Tibial nerve (tissue), 4 donors: ENCODE results near the gene RMND5B. TPM values are rescaled to one million over a fixed set of nuclear protein-coding genes. Genes with fewer than 3 reads are reported as not detected.

Experiments used
- DNase-seq, 2 donors: peaks; one replicate each; pipeline ENCODE4 v3.0.0-alpha.2; 2019; ENCODE audit warnings: low spot score in 2 of 2
- H3K27ac ChIP-seq, 4 donors: fragments of 200-600 bp; sonication (generic) in 3 of 4; one replicate each; pipeline ENCODE4 v1.5.1; 2017 to 2019; ENCODE audit warnings: mild to moderate bottlenecking in 1 of 4
- H3K27me3 ChIP-seq, 2 donors: fragments of 200-600 bp; sonication (generic) in 1 of 2; one replicate each; pipeline versions ENCODE4 v1.5.1 to v1.6.0; 2017 to 2019
- H3K36me3 ChIP-seq, 3 donors: fragments of 200-600 bp; sonication (generic); one replicate each; pipeline ENCODE4 v1.5.1; 2018 to 2019
- H3K4me1 ChIP-seq, 4 donors: fragments of 200-600 bp; sonication (generic) in 3 of 4; one replicate each; pipeline ENCODE4 v1.5.1; 2017 to 2019
- H3K4me3 ChIP-seq, 4 donors: fragments of 200-600 bp; sonication (generic) in 3 of 4; one replicate each; pipeline ENCODE4 v1.5.1; 2017 to 2019; ENCODE audit warnings: mild to moderate bottlenecking in 1 of 4, moderate library complexity in 1 of 4
- H3K9me3 ChIP-seq, 4 donors: fragments of 200-600 bp; sonication (generic) in 3 of 4; one replicate each; pipeline ENCODE4 v1.5.1; 2017 to 2019
- CTCF ChIP-seq, 5 experiments: fragments of 200-600 bp in 3 of 5; fragments of 450-650 bp in 2 of 5; sonication (generic) in 3 of 5; IDR thresholded peaks; one replicate each; pipeline ENCODE4 v1.5.1; 2016 to 2019; ENCODE audit warnings: antibody characterized with exemption in 5 of 5, mild to moderate bottlenecking in 3 of 5, moderate library complexity in 2 of 5
- EP300 ChIP-seq, 2 donors: sonication (generic); formaldehyde crosslinking; IDR thresholded peaks; one replicate each; pipeline ENCODE4 v1.6.1; 2017; ENCODE audit warnings: antibody characterized with exemption in 2 of 2, mild to moderate bottlenecking in 1 of 2
- POLR2A ChIP-seq, 2 donors: fragments of 450-650 bp; IDR thresholded peaks; one replicate each; pipeline ENCODE4 v1.6.1; 2017; ENCODE audit warnings: antibody characterized with exemption in 2 of 2, mild to moderate bottlenecking in 2 of 2, moderate library complexity in 2 of 2
- WGBS, 2 donors: methylation state at CpG; one replicate each; pipeline ENCODE4 v1.1.5; 2018; 5-methylcytosine and 5-hydroxymethylcytosine counted together
- total RNA-seq, 4 donors: library from RNA; depleted of rRNA; stranded (reverse); fragments of >200 nt; gene quantifications; one replicate each; pipeline ENCODE4 v1.1.0, GENCODE V29; 2016

Gene RMND5B
- total RNA-seq, 4 donors from 2014 or later = 43.1 to 58.8 (median 53.0) TPM

GRCh38 chr5:178113141-178113787 is 17.6 kb upstream of the RMND5B start, which contains the start of gene N4BP3:
Gene N4BP3 (plus strand): TSS chr5:178113532. CDS start chr5:178119584, 6,052 bp downstream.
- H3K36me3 ChIP-seq = no peaks in the 10 kb centered on the region
- no peak for TF ChIP-seq EP300 (IDR thresholded peaks at IDR 0.05)
- no peak for TF ChIP-seq POLR2A (IDR thresholded peaks at IDR 0.05)
- no peak for TF ChIP-seq CTCF (IDR thresholded peaks at IDR 0.05)
- H3K9me3 ChIP-seq = peaks cover 0 to 9% (median 0%) of the 10 kb centered on the region in 4 donors
- WGBS, 2 donors = 1% methylated on average over 26 to 61 of the region's 96 CpGs
- H3K4me1 ChIP-seq = peaks cover 0 to 27% (median 15%) of the 10 kb centered on the region in 4 donors
- peak within 1 kb of the TSS in 1 of 4 donors; percentile 19 for H3K27ac ChIP-seq
- H3K4me3 ChIP-seq = peak within 1 kb of the TSS in 3 of 4 donors; percentile 16 to 48 (median 42)
- H3K27me3 ChIP-seq = peaks cover 0 to 74% of the 10 kb centered on the region in 2 donors
- DNase-seq = no peak

GRCh38 chr5:178113841-178114324 is 16.9 kb upstream of the RMND5B start:
- peak overlapping the region in 2 of 4 donors; percentile 42 to 48 for H3K4me3 ChIP-seq
- peaks cover 0 to 27% (median 15%) of the 10 kb centered on the region in 4 donors for H3K4me1 ChIP-seq
- 1% methylated on average over 19 to 40 of the region's 41 CpGs for WGBS, 2 donors
- no peaks in the 10 kb centered on the region for H3K36me3 ChIP-seq
- H3K27ac ChIP-seq = peak overlapping the region in 1 of 4 donors; percentile 19
- H3K27me3 ChIP-seq = peaks cover 0 to 80% of the 10 kb centered on the region in 2 donors
- peaks cover 0 to 9% (median 0%) of the 10 kb centered on the region in 4 donors for H3K9me3 ChIP-seq
- DNase-seq = no peak
- TF ChIP-seq EP300 (IDR thresholded peaks at IDR 0.05) = no peak
- TF ChIP-seq CTCF (IDR thresholded peaks at IDR 0.05) = no peak
- no peak for TF ChIP-seq POLR2A (IDR thresholded peaks at IDR 0.05)

- no peak overlapping the region for H3K27ac ChIP-seq
- peaks cover 0 to 27% (median 15%) of the 10 kb centered on the region in 4 donors for H3K4me1 ChIP-seq
- 18 to 33% methylated on average over 13 to 24 of the region's 28 CpGs for WGBS, 2 donors
- no peak for DNase-seq
- TF ChIP-seq POLR2A (IDR thresholded peaks at IDR 0.05) (no peak), CTCF (IDR thresholded peaks at IDR 0.05) (no peak), EP300 (IDR thresholded peaks at IDR 0.05) (no peak)
- H3K9me3 ChIP-seq = peaks cover 0 to 9% (median 0%) of the 10 kb centered on the region in 4 donors
- H3K27me3 ChIP-seq = peaks cover 0 to 83% of the 10 kb centered on the region in 2 donors
- H3K4me3 ChIP-seq = peak overlapping the region in 2 of 4 donors; percentile 42 to 48
- H3K36me3 ChIP-seq = no peaks in the 10 kb centered on the region
Observed at GRCh38 chr5:178114325-178115135, 16.3 kb upstream of the RMND5B start.

- Histone ChIP-seq H3K27me3 (peaks cover 0 to 89% of the 10 kb centered on the region in 2 donors), H3K36me3 (no peaks in the 10 kb centered on the region), H3K4me3 (no peak overlapping the region), H3K27ac (no peak overlapping the region), H3K4me1 (peaks cover 0 to 27% (median 15%) of the 10 kb centered on the region in 4 donors), H3K9me3 (peaks cover 0 to 9% (median 0%) of the 10 kb centered on the region in 4 donors)
- DNase-seq = no peak
- TF ChIP-seq CTCF (IDR thresholded peaks at IDR 0.05) (no peak), EP300 (IDR thresholded peaks at IDR 0.05) (no peak), POLR2A (IDR thresholded peaks at IDR 0.05) (no peak)
- WGBS, 2 donors = 42 to 52% methylated on average over 10 to 12 of the region's 12 CpGs
Observed at GRCh38 chr5:178115136-178115813, 15.5 kb upstream of the RMND5B start.
